Effector CD4-positive, alpha-beta T cell (primary cell): Measurements from ENCODE around the gene PLA2G7. TPM values are rescaled to one million over a fixed set of nuclear protein-coding genes. Genes with fewer than 3 reads are reported as not detected.
"Not testable (repeated sequence)": the region's sequence is repeated elsewhere in the genome, so short reads cannot be mapped to it uniquely, and the experiment has no call there.

ENCODE experiments used
- DNase-seq: peaks from one replicate; pipeline ENCODE4 v3.0.0-alpha.2; 2020
- total RNA-seq: gene quantifications from one replicate; lab custom pipeline; 2026; lab: John Stamatoyannopoulos, UW

The PLA2G7 gene
- not detected for total RNA-seq

DNA sequence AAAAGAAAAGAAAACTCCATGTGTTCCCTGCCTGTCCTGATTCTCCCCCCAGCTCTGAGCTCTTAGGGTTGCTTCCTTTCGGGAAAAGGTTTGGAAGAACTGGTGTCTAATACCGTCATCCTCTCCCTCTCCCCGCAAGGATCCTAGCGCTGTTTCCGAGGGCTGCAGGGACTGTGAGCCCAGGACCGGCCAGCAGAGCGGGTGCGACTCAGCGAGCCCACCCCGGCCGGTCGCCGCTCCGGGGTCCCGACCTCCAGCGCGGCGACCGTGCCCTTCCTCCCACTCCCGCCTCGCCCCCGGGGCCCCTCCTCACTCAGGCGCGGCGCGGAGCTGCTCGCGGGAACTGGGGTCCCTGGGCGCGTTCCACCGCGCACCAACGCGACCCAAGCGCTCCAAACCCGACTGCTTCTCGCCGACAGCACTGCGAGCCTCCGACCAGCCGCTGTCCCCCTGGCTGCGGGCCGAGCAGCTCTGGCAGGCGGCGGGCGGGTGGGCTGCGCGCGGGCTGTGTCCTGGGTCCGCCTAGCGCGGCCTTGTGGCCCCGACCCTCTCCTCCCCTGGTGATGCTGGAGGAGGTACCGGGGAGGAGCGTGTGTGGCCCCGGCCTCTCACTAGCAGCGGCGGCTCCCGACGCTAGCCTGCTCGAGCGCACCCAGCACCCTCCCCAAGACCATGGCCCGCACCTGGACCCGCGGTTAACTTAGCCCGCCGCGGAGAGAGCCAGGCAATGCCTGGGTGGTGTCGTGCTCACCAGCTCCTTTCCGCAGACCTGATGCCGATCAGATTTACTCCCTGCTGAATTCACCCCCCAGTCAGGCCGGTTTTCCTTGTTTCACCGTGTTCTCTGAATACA, at the start of gene PLA2G7:
PLA2G7 (minus strand) TSS at position 509 of the 853 bp plus-strand sequence. CDS start 12,484 bp downstream, outside the sequence.
- DNase-seq, result no peak

GRCh38 chr6:46784535-46784934, 49.4 kb upstream of the PLA2G7 start:
- no peak for DNase-seq

DNA sequence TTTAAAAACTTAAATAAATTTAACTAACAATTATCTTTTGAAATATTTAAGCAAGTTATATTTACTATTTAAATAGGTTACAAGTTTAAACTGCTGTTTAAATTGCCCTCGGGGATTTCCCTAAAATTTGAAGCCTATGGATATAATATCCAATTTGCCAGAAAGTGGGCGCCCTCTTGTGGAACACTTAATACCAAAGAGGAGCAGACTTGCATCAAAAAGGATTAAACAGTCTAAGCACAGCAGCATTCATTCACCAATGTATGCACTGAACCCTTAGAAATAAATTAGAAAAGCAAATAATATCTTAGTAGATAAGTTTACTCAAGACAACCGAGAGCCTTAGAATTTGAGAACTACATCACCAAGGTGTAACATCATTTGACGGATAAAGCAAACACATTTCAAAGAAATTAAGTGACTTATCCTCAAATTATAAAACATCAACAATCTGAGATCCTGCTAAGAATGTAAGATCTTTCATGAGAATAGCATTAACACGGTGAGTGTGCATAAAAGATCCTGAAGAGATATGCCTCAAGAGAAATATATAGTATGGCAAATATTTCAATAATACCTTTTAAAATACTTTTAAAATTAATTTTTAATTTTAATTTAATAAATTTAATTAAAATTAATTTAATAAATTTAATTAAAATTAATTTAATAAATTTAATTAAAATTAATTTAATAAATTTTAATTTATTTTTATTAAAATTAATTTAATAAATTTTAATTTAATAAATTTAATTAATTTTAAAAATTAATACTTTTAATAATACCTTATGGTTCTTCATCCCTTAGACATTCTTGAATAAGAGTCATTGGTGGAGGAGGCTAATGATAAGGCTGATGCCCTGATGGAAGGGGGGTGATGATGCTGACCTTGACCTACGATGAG, 46.6 kb upstream of the PLA2G7 start:
- DNase-seq, result no peak

DNA sequence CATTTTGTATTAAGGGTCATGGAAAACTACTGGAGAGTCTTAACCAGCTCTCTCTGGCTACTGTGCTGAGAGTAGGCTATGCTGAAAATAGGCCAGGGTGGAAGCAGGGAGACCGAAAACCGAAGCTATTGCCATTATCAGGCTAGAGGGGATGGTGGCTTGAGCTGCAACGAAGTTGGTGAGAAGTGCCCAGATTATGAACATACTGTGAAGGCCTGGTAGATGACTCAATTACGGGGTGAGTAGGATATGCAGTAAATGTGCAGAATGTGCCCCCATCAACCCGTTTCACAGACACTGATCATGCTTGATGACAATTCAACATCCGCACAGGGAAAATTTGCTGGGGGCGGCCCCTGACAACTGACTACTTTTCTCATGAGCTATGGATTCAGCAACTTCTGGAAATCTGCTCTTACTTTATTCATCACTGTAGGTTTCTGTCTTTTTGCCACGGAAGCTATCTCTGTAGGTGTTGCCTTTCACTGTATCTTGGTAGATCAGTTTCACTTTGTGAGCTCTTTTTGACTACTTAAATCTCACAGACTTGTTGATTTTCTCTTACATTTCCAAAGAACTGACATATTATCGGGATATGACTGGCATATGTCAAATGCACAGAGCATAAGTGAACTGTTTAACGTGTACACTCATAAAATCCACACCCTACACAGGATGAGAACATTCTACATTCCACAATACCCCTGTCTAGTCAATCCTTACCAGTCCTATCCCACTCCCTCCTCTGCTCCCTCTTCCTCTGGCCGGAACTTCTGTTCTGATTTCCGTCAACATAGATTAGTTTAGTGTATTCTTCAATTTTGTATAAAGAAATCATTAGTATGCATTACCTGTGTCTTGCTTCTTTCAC, 42.5 kb upstream of the PLA2G7 start:
- DNase-seq, result no peak

GRCh38 chr6:46776070-46776712, 41.0 kb upstream of the PLA2G7 start:
- no peak for DNase-seq

- not testable (repeated sequence) for DNase-seq
Measured at GRCh38 chr6:46774736-46775135, 39.6 kb upstream of the PLA2G7 start.

- DNase-seq, result no peak
Measured at GRCh38 chr6:46773201-46773855, 38.2 kb upstream of the PLA2G7 start.

DNA sequence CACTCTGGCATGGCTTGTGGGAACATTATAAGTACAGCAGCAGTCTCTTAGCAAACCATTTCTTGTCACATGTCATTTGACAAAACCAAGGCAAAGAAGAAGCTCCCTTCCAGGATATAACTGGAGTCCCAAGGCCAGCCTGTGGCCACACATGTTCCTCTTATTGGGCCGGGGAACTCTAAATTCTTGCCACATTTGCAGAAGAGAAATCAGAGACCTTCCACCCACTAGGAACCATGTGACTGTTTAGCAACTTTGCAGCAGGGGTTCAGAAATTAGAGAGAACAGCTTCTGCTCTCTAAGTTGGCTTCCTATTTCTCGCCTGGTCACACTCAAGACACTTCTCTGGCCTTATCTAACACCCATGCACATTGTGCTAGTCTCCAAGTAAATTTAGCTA, 37.6 kb upstream of the PLA2G7 start:
- no peak for DNase-seq

GRCh38 chr6:46772016-46772415, 36.8 kb upstream of the PLA2G7 start:
- DNase-seq, result no peak

- no peak for DNase-seq
Measured at GRCh38 chr6:46764961-46765360, 29.8 kb upstream of the PLA2G7 start.

DNA sequence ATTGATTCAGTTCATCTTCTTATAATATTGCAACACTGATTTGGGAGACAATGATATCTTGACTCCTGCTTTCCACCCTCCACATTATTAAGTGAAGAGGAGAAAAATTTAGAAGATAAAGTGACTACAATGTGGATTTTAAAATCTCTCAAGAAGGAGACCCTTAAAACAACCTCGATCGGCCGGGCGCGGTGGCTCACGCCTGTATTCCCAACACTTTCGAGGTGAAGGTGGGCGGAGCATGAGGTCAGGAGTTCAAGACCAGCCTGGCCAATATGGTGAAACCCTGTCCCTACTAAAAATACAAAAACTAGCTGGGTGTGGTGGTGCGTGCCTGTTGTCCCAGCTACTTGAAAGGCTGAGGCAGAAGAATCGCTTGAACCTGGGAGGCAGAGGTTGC, 29.1 kb upstream of the PLA2G7 start:
- not testable (repeated sequence) for DNase-seq

DNA sequence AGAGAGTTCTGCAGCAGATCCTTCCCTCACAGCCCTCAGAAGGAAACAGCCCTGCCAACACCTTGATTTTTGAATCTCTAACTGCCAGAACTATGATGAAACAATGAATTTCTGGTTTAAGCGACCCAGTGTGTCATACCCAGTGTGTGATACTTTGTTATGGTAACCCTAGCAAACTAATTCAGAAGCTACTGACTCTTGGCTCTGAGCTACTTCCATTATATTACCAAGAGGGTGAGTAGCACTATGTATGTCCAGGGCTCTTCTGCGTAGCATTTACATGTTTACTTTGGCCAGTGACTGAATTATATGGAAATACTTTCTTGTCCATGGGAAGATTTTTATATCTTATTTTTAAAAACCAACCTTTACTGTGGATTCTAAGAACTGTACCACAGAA, 28.3 kb upstream of the PLA2G7 start:
- no peak for DNase-seq

- DNase-seq, result no peak
Measured at GRCh38 chr6:46760925-46761324, 25.8 kb upstream of the PLA2G7 start.

DNA sequence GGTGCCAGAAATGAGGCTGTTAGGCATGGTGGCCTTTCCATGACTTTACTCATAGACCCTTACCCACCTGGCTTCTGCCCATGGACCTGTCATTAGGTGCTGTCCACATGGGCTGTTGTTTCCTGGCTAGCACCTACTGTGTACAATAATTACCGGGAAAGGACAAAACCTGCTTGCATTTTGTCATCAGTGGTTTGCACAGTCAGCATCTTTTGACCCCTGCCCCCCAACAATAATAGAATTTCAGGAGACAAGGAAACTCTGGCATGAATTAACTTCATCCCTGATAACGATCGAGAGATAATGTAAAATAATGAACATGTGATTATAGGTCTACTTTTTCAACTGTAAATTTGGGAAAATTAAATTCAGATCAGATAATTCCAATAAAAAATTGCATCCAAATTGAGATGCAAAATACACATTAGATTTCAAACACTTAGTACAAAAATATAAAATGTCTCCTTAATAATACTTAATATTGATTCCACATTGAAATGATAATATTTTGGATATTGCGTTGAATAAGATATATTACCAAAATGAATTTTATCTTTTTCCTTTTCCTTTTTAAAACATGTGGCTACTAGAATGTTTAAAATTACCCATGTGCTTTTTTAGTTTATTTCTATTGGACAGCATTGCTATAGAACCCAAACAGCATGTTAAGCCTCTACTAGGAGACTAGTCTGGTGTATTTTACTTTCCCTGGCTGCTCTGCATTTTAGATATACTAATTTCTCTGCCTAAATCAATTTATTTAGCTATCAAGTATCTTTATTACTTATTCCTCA, 24.0 kb upstream of the PLA2G7 start:
- DNase-seq, result no peak

DNA sequence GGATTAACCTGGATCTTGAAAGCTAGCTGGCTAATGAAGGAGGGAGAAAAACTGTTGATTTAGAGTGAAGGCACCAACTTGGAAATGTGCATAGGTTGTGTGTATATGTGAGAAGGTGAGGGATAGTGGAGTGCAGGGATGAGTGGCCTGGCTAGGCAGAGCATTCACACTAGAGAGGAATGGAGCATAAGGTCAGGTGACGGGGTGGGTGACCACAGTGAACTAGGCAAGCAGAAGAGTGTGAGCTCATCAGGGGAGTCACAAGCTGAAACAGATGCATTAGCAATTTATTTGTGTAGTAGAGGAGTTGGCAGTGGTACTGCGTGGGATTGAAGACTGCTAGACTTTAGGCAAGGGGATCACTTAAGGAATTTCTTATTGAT, 22.0 kb upstream of the PLA2G7 start:
- no peak for DNase-seq

DNA sequence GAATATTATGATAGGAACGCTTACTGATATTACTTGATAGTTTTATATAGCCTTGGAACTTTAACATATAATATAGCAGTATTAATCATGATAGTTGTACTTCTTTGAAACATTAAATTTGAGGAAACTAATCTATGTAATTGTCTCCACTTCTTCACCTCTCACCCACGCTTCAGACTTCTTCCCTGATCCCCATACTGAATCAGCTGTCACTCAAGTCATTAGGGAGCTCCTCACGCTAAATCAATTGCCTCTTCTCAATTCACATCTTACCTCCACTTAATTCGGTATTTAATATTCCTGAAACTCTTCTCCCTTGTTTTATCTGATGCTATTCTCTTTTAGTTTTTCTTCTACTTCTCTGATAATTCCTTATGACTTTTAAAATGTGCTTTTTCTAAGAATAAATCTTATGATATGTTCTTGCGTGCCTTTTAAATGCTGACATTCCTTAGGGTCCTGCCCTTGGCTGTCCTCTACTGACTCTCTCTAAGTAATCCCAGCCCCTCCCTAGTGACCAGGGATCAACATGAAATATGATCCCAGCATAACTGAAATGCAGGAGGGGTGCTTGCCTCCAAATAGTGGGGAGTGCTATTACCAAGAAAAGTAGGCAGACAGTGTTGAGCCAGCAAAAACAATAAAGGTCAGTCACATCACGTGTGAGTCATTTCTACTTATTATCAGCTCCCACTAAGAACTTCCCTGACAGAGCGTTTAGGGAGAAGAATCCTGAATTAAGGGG, 21.5 kb upstream of the PLA2G7 start:
- no peak for DNase-seq

GRCh38 chr6:46755865-46756264, 20.7 kb upstream of the PLA2G7 start:
- DNase-seq, result no peak

DNA sequence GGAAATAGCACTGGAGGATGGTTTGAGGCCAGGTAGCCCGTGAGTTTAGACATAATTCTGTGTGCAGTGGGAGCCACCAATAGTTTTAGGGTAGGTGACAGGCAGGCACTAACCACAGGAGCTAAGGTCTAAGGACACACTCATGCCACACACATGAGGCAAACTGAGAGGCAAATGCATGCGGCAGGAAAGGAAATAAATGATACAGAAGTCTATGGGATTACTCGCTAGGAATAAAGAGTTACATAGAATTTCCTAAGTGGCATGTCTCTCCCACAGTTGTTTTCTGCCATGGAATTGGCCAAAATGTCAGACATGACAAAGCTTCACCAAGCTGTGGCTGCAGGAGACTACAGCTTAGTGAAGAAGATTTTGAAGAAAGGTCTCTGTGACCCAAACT, 16.5 kb upstream of the PLA2G7 start:
- no peak for DNase-seq

DNA sequence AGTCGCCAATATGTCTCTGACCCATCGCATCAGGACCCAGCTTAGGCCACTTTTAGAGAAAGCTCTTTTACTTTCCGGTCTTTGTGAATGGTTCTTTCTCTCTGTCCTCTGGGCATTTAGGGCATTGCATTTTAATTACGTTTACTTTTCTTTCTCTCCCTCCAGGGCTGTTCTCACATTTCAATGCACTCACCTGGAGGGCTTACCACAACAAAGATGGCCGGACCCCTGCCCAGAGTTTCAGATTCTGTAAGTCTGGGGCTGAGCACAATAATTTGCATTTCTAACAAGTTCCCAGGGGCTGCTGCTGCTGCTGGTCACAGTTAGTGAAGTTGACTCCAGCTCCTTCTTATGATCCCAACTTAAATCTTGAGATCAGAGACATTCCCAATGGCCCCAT, 14.6 kb upstream of the PLA2G7 start:
- DNase-seq, result no peak

DNA sequence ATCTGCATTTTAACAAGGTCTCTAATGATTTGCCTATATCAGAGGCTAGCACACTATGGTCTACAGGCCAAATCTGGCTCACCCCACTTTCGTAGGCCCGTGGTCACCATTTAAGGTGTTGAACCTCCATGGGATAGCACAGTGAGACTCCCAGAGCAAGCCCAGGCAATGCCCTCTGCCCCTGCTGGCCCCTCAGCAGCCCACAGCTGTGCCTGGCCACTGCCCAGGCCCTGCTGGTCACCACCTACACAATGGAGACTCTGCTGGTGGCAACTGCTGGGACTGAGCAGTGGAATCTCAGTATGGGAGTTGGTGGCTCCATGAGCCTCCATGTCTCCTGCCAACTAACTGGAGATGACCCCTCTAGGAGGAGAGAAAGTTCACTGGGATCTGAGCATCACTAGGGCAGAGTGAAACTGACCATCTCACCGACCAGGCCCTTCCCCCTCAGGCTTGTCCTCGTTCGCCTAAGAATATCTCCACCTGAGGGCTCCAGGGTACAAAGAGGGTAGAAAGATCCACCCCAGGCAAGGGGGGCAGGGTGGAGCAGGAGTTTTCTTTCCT, 13.8 kb upstream of the PLA2G7 start:
- DNase-seq, result no peak
